Kidney (tissue), 14 donors: Measurements from ENCODE around the gene CES4A. TPM values are rescaled to one million over a fixed set of nuclear protein-coding genes. Genes with fewer than 3 reads are reported as not detected.

ENCODE experiments used
- DNase-seq, 5 donors: peaks; one replicate each; pipeline ENCODE4 v3.0.0-alpha.2; 2013 to 2020
- FAIRE-seq: peaks from 2 replicates; lab custom pipeline; 2012; peaks lifted over from hg19 to GRCh38; lab: Jason Lieb, UNC
- H3K27ac ChIP-seq, 2 donors: one replicate each; pipeline ENCODE4 v1.7.0; 2013; ENCODE audit warnings: low read depth in 2 of 2, low read length in 2 of 2, inconsistent platforms in 1 of 2
- H3K27me3 ChIP-seq: one replicate; pipeline ENCODE4 v1.7.1; 2013; ENCODE audit warnings: low read length, inconsistent platforms; ENCODE audit not compliant: control insufficient read depth, insufficient read depth
- H3K36me3 ChIP-seq, 3 donors: one replicate each; pipeline versions ENCODE4 v1.7.0 to v1.7.1; 2013; ENCODE audit warnings: low read length in 3 of 3, control low read depth in 1 of 3, inconsistent platforms in 1 of 3; ENCODE audit not compliant: insufficient read depth in 3 of 3, control insufficient read depth in 2 of 3
- H3K4me1 ChIP-seq, 3 donors: one replicate each; pipeline versions ENCODE4 v1.7.0 to v1.7.1; 2013; ENCODE audit warnings: low read length in 3 of 3, inconsistent platforms in 1 of 3, low read depth in 1 of 3; ENCODE audit not compliant: control insufficient read depth in 2 of 3, insufficient read depth in 2 of 3
- H3K4me3 ChIP-seq, 3 donors: one replicate each; pipeline versions ENCODE4 v1.7.0 to v1.8.1; 2013; ENCODE audit warnings: low read length in 3 of 3, control low read depth in 1 of 3, inconsistent platforms in 1 of 3
- H3K9ac ChIP-seq, 3 donors: one replicate each; pipeline versions ENCODE4 v1.7.0 to v1.7.1; 2013; ENCODE audit warnings: low read length in 3 of 3, control low read depth in 1 of 3, inconsistent platforms in 1 of 3
- H3K9me3 ChIP-seq, 3 donors: one replicate each; pipeline versions ENCODE4 v1.7.0 to v1.7.1; 2013; ENCODE audit warnings: low read length in 3 of 3, control low read depth in 1 of 3, inconsistent platforms in 1 of 3; ENCODE audit not compliant: control insufficient read depth in 2 of 3, insufficient read depth in 1 of 3
- CTCF ChIP-seq: IDR thresholded peaks from 3 replicates; pipeline ENCODE4 v1.5.1; 2012; ENCODE audit warnings: mild to moderate bottlenecking, moderate library complexity, borderline replicate concordance; ENCODE audit not compliant: insufficient read depth; ENCODE audit errors: extremely low read depth
- intact Hi-C: fragments of 100-400 bp; cut with DNase I; formaldehyde crosslinking; loops from one replicate; pipeline ENCODE4 v1.11.1; 2022
- polyA plus RNA-seq: library from polyadenylated mRNA; stranded (reverse); fragments of 350-450 nt; fragmentation: Illumina TruSeq; extraction: RNeasy Lipid Tissue Mini Kit (QIAGEN cat#74804); gene quantifications from one replicate; pipeline ENCODE4 v1.2.3, GENCODE V29; 2014; ENCODE audit warnings: low read depth, low replicate concordance; ENCODE audit not compliant: insufficient read depth
- total RNA-seq: library from RNA; stranded (reverse); fragmentation: NEBNext Ultra II Directional; extraction: Animal tissue kit (Norgen Biotek cat#: 25700); gene quantifications from one replicate; pipeline ENCODE4 v1.2.1, GENCODE V29; 2021
- donor health status: control.
- donor health status: control.
- donor health status: control.
- donor health status: control.
- donor health status: control.
- donor health status: DM: yes; HTN: yes; CAD: no.
- donor health status: Normal renal cell carcinoma (clear cell type).

Gene CES4A
- total and polyA plus RNA-seq, 2 donors from 2014 or later = 14.9 to 31.7 TPM

GRCh38 chr16:66945939-66946338 is 42.5 kb upstream of the CES4A start:
- intact Hi-C loops = no loop called here
- no peak overlapping the region for H3K9ac ChIP-seq
- H3K9me3 ChIP-seq = no peaks in the 10 kb centered on the region
- H3K4me1 ChIP-seq = peaks cover 0 to 10% (median 9%) of the 10 kb centered on the region in 3 donors
- TF ChIP-seq CTCF = no peak
- no peak overlapping the region for H3K27ac ChIP-seq
- H3K27me3 ChIP-seq = peaks cover 2% of the 10 kb centered on the region
- DNase-seq = no peak
- H3K36me3 ChIP-seq = peaks cover 0 to 19% (median 19%) of the 10 kb centered on the region in 3 donors
- no peak overlapping the region for H3K4me3 ChIP-seq
- FAIRE-seq = no peak

- FAIRE-seq (no peak), DNase-seq (no peak)
- Histone ChIP-seq H3K9ac (peak overlapping the region in 1 of 3 donors; percentile 4), H3K4me3 (no peak overlapping the region), H3K9me3 (no peaks in the 10 kb centered on the region), H3K4me1 (peaks cover 0 to 10% (median 9%) of the 10 kb centered on the region in 3 donors), H3K36me3 (peaks cover 0 to 14% (median 13%) of the 10 kb centered on the region in 3 donors), H3K27me3 (peaks cover 2% of the 10 kb centered on the region), H3K27ac (no peak overlapping the region)
- intact Hi-C loops = no loop called here
- TF ChIP-seq CTCF = no peak
These were observed 41.8 kb upstream of the CES4A start for GRCh38 chr16:66946541-66946940.

GRCh38 chr16:66946974-66947301 is 41.5 kb upstream of the CES4A start:
- Histone ChIP-seq H3K4me3 (no peak overlapping the region), H3K9ac (peak overlapping the region in 1 of 3 donors; percentile 4), H3K4me1 (peaks cover 0 to 10% (median 9%) of the 10 kb centered on the region in 3 donors), H3K9me3 (no peaks in the 10 kb centered on the region), H3K27me3 (peaks cover 2% of the 10 kb centered on the region), H3K27ac (no peak overlapping the region), H3K36me3 (peaks cover 0 to 12% (median 9%) of the 10 kb centered on the region in 3 donors)
- FAIRE-seq (no peak), DNase-seq (no peak)
- no peak for TF ChIP-seq CTCF
- intact Hi-C loops = no loop called here
